Gastrocnemius medialis (tissue), 4 donors: ENCODE data around the gene CELF3.

ENCODE experiments used
- CTCF ChIP-seq, 5 experiments: fragments of 450-650 bp in 3 of 5; fragments of 200-600 bp in 2 of 5; sonication (generic) in 2 of 5; IDR thresholded peaks in 4 of 5; conservative IDR thresholded peaks in 1 of 5; 1 replicate in 4 of 5; 2 replicates in 1 of 5; pipeline ENCODE4 v1.5.1; 2016 to 2019; ENCODE audit warnings: antibody characterized with exemption in 5 of 5, mild to moderate bottlenecking in 3 of 5, moderate library complexity in 3 of 5
- POLR2A ChIP-seq, 2 donors: fragments of 450-650 bp; IDR thresholded peaks; one replicate each; pipeline ENCODE4 v1.6.1; 2017; ENCODE audit warnings: antibody characterized with exemption in 2 of 2, mild to moderate bottlenecking in 2 of 2, moderate library complexity in 2 of 2

GRCh38 chr1:151723726-151724370, 7.2 kb upstream of the CELF3 start:
- TF ChIP-seq CTCF (IDR thresholded peaks at IDR 0.05 in 4 of 5, conservative IDR thresholded peaks at IDR 0.05 in 1 of 5) (no peak), POLR2A (IDR thresholded peaks at IDR 0.05) (no peak)
